ENCODE results near the gene HBM.

Gene HBM

GRCh38 chr16:185691-186090, 19.9 kb downstream of the HBM start:
- no peak overlapping the region for H3K27ac ChIP-seq (ENCODE audit: low read depth, low read length)
- H3K27me3 ChIP-seq (ENCODE audit: insufficient read depth, low read length), result no peaks in the 10 kb centered on the region
- no peaks in the 10 kb centered on the region for H3K79me1 ChIP-seq (ENCODE audit: low read length)
- no peak overlapping the region for H2BK120ac ChIP-seq (ENCODE audit: insufficient read depth, low read length, poor library complexity)
- no peak overlapping the region for H2BK5ac ChIP-seq (ENCODE audit: low read depth, low read length, poor library complexity)
- H2AK5ac ChIP-seq (ENCODE audit: low read length), result no peak overlapping the region
- no peaks in the 10 kb centered on the region for H3K9me3 ChIP-seq (ENCODE audit: insufficient read depth, low read depth, low read length)
- H3K4me1 ChIP-seq (ENCODE audit: control insufficient read depth in 1 of 2, insufficient read depth in 2 of 2, low read length in 2 of 2), result peaks cover 5 to 6% of the 10 kb centered on the region in 2 experiments
- H3K4me2 ChIP-seq (ENCODE audit: low read length), result no peak overlapping the region
- H3K4ac ChIP-seq (ENCODE audit: low read depth, low read length), result no peak overlapping the region
- H3K4me3 ChIP-seq (ENCODE audit: low read depth, low read length), result no peak overlapping the region
- H3K9ac ChIP-seq (ENCODE audit: low read length), result no peak overlapping the region
- no peak overlapping the region for H2AFZ ChIP-seq (ENCODE audit: insufficient read depth, low read length, poor library complexity)
- H3K14ac ChIP-seq (ENCODE audit: low read length), result no peak overlapping the region
- no peaks in the 10 kb centered on the region for H3K79me2 ChIP-seq (ENCODE audit: control insufficient read depth, insufficient read depth, low read length, poor library complexity)
- peak in 1 of 2 donors; percentile 45 for DNase-seq
- peaks cover 41 to 53% of the 10 kb centered on the region in 2 experiments for H3K36me3 ChIP-seq (ENCODE audit: control insufficient read depth in 1 of 2, insufficient read depth in 2 of 2, low read length in 2 of 2)
- no peak overlapping the region for H4K8ac ChIP-seq (ENCODE audit: low read depth, low read length)
- H2BK12ac ChIP-seq (ENCODE audit: low read length), result no peak overlapping the region
- WGBS (ENCODE audit: extremely low coverage, insufficient coverage, insufficient read length), result no CpG with 5 or more reads among the region's 11 CpGs
- no peak overlapping the region for H4K12ac ChIP-seq (ENCODE audit: low read depth, low read length)
- H4K91ac ChIP-seq (ENCODE audit: low read depth, low read length), result no peak overlapping the region
- H3K23ac ChIP-seq (ENCODE audit: low read length), result no peak overlapping the region
- no peak overlapping the region for H3K18ac ChIP-seq (ENCODE audit: low read length)

- Histone ChIP-seq H3K27me3 (ENCODE audit: insufficient read depth, low read length) (no peaks in the 10 kb centered on the region), H3K14ac (ENCODE audit: low read length) (no peak overlapping the region), H3K9me3 (ENCODE audit: insufficient read depth, low read depth, low read length) (no peaks in the 10 kb centered on the region), H3K36me3 (ENCODE audit: control insufficient read depth in 1 of 2, insufficient read depth in 2 of 2, low read length in 2 of 2) (peaks cover 54 to 69% of the 10 kb centered on the region in 2 experiments), H4K12ac (ENCODE audit: low read depth, low read length) (no peak overlapping the region), H3K4me1 (ENCODE audit: control insufficient read depth in 1 of 2, insufficient read depth in 2 of 2, low read length in 2 of 2) (no peaks in the 10 kb centered on the region), H3K23ac (ENCODE audit: low read length) (no peak overlapping the region), H3K4me2 (ENCODE audit: low read length) (no peak overlapping the region), H2BK12ac (ENCODE audit: low read length) (no peak overlapping the region), H2BK120ac (ENCODE audit: insufficient read depth, low read length, poor library complexity) (no peak overlapping the region), H3K18ac (ENCODE audit: low read length) (no peak overlapping the region), H2BK5ac (ENCODE audit: low read depth, low read length, poor library complexity) (no peak overlapping the region), H3K79me2 (ENCODE audit: control insufficient read depth, insufficient read depth, low read length, poor library complexity) (no peaks in the 10 kb centered on the region), H3K79me1 (ENCODE audit: low read length) (no peaks in the 10 kb centered on the region), H4K8ac (ENCODE audit: low read depth, low read length) (no peak overlapping the region), H3K4ac (ENCODE audit: low read depth, low read length) (no peak overlapping the region), H2AFZ (ENCODE audit: insufficient read depth, low read length, poor library complexity) (no peak overlapping the region), H3K9ac (ENCODE audit: low read length) (no peak overlapping the region), H2AK5ac (ENCODE audit: low read length) (no peak overlapping the region), H4K91ac (ENCODE audit: low read depth, low read length) (no peak overlapping the region), H3K27ac (ENCODE audit: low read depth, low read length) (no peak overlapping the region), H3K4me3 (ENCODE audit: low read depth, low read length) (no peak overlapping the region)
- no CpG with 5 or more reads among the region's 8 CpGs for WGBS (ENCODE audit: extremely low coverage, insufficient coverage, insufficient read length)
- DNase-seq, result no peak
Observed at GRCh38 chr16:187330-187729, 21.6 kb downstream of the HBM start.

GRCh38 chr16:188674-189073, 22.9 kb downstream of the HBM start:
- H3K4me2 ChIP-seq (ENCODE audit: low read length), result no peak overlapping the region
- no peak overlapping the region for H2AK5ac ChIP-seq (ENCODE audit: low read length)

GRCh38 chr16:189604-190186, 23.9 kb downstream of the HBM start:
- H3K36me3 ChIP-seq (ENCODE audit: control insufficient read depth in 1 of 2, insufficient read depth in 2 of 2, low read length in 2 of 2), result peaks cover 74 to 76% of the 10 kb centered on the region in 2 experiments
- H3K18ac ChIP-seq (ENCODE audit: low read length), result no peak overlapping the region
- no peak overlapping the region for H2BK12ac ChIP-seq (ENCODE audit: low read length)
- no peak overlapping the region for H4K91ac ChIP-seq (ENCODE audit: low read depth, low read length)
- H3K14ac ChIP-seq (ENCODE audit: low read length), result no peak overlapping the region
- no peak overlapping the region for H4K8ac ChIP-seq (ENCODE audit: low read depth, low read length)
- no CpG with 5 or more reads among the region's 34 CpGs for WGBS (ENCODE audit: extremely low coverage, insufficient coverage, insufficient read length)
- H2BK120ac ChIP-seq (ENCODE audit: insufficient read depth, low read length, poor library complexity), result no peak overlapping the region
- H3K9ac ChIP-seq (ENCODE audit: low read length), result no peak overlapping the region
- H3K27ac ChIP-seq (ENCODE audit: low read depth, low read length), result no peak overlapping the region
- no peak overlapping the region for H4K12ac ChIP-seq (ENCODE audit: low read depth, low read length)
- H3K79me2 ChIP-seq (ENCODE audit: control insufficient read depth, insufficient read depth, low read length, poor library complexity), result no peaks in the 10 kb centered on the region
- no peaks in the 10 kb centered on the region for H3K79me1 ChIP-seq (ENCODE audit: low read length)
- no peak overlapping the region for H3K23ac ChIP-seq (ENCODE audit: low read length)
- H3K4me3 ChIP-seq (ENCODE audit: low read depth, low read length), result no peak overlapping the region
- no peaks in the 10 kb centered on the region for H3K4me1 ChIP-seq (ENCODE audit: control insufficient read depth in 1 of 2, insufficient read depth in 2 of 2, low read length in 2 of 2)
- no peak overlapping the region for H2AK5ac ChIP-seq (ENCODE audit: low read length)
- H3K4ac ChIP-seq (ENCODE audit: low read depth, low read length), result no peak overlapping the region
- H2BK5ac ChIP-seq (ENCODE audit: low read depth, low read length, poor library complexity), result no peak overlapping the region
- H3K9me3 ChIP-seq (ENCODE audit: insufficient read depth, low read depth, low read length), result no peaks in the 10 kb centered on the region
- no peak overlapping the region for H3K4me2 ChIP-seq (ENCODE audit: low read length)
- no peak for DNase-seq
- H2AFZ ChIP-seq (ENCODE audit: insufficient read depth, low read length, poor library complexity), result no peak overlapping the region
- H3K27me3 ChIP-seq (ENCODE audit: insufficient read depth, low read length), result no peaks in the 10 kb centered on the region

More at GRCh38 chr16:188674-189073, 22.9 kb downstream of the HBM start:
- Histone ChIP-seq H3K27me3 (ENCODE audit: insufficient read depth, low read length) (no peaks in the 10 kb centered on the region), H3K23ac (ENCODE audit: low read length) (no peak overlapping the region), H3K18ac (ENCODE audit: low read length) (no peak overlapping the region), H2BK5ac (ENCODE audit: low read depth, low read length, poor library complexity) (no peak overlapping the region), H3K4ac (ENCODE audit: low read depth, low read length) (no peak overlapping the region), H3K9ac (ENCODE audit: low read length) (no peak overlapping the region), H4K12ac (ENCODE audit: low read depth, low read length) (no peak overlapping the region), H3K27ac (ENCODE audit: low read depth, low read length) (no peak overlapping the region), H2BK120ac (ENCODE audit: insufficient read depth, low read length, poor library complexity) (no peak overlapping the region), H2AFZ (ENCODE audit: insufficient read depth, low read length, poor library complexity) (no peak overlapping the region), H3K9me3 (ENCODE audit: insufficient read depth, low read depth, low read length) (no peaks in the 10 kb centered on the region), H3K4me3 (ENCODE audit: low read depth, low read length) (no peak overlapping the region), H3K79me2 (ENCODE audit: control insufficient read depth, insufficient read depth, low read length, poor library complexity) (no peaks in the 10 kb centered on the region), H4K91ac (ENCODE audit: low read depth, low read length) (no peak overlapping the region), H2BK12ac (ENCODE audit: low read length) (no peak overlapping the region), H4K8ac (ENCODE audit: low read depth, low read length) (no peak overlapping the region), H3K14ac (ENCODE audit: low read length) (no peak overlapping the region), H3K4me1 (ENCODE audit: control insufficient read depth in 1 of 2, insufficient read depth in 2 of 2, low read length in 2 of 2) (no peaks in the 10 kb centered on the region), H3K79me1 (ENCODE audit: low read length) (no peaks in the 10 kb centered on the region), H3K36me3 (ENCODE audit: control insufficient read depth in 1 of 2, insufficient read depth in 2 of 2, low read length in 2 of 2) (peaks cover 67 to 73% of the 10 kb centered on the region in 2 experiments)
- WGBS (ENCODE audit: extremely low coverage, insufficient coverage, insufficient read length), result no CpG with 5 or more reads among the region's 8 CpGs
- no peak for DNase-seq

Data from trophoblast cell (in vitro differentiated cells and primary cell).